Breast epithelium (tissue), 3 donors: ENCODE results near the gene RBFOX1.

Experiments used
- POLR2A ChIP-seq: fragments of 450-650 bp; IDR thresholded peaks from one replicate; pipeline ENCODE4 v1.6.1; 2016; ENCODE audit warnings: antibody characterized with exemption, mild to moderate bottlenecking, moderate library complexity
- TF ChIP-seq, protein P1 (sequence below), 3 donors: fragments of 450-650 bp; IDR thresholded peaks; one replicate each; pipeline ENCODE4 v1.5.1; 2016 to 2017; ENCODE audit warnings: antibody characterized with exemption in 3 of 3, mild to moderate bottlenecking in 3 of 3, moderate library complexity in 3 of 3

DNA sequence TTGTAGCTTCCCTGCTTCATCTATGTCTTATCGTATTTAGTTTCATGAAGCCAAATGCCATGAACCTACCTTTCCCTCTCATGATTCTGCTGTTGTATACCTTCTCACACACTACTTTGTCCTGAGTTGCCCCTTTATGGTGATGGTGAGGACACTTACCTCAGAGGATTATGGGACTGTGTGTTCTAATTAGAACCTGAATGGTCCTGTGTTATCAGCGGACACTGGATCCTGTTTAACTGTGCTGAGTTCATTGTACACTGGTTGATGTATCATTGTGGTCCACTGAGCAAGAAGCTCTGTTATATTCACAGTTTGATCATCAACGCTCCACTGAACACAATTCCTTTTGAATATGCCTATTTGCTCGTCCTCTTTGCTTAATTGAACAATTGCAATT lies 343.0 kb downstream of the RBFOX1 start:
- TF ChIP-seq POLR2A = no peak
- TF ChIP-seq, protein P1, sequence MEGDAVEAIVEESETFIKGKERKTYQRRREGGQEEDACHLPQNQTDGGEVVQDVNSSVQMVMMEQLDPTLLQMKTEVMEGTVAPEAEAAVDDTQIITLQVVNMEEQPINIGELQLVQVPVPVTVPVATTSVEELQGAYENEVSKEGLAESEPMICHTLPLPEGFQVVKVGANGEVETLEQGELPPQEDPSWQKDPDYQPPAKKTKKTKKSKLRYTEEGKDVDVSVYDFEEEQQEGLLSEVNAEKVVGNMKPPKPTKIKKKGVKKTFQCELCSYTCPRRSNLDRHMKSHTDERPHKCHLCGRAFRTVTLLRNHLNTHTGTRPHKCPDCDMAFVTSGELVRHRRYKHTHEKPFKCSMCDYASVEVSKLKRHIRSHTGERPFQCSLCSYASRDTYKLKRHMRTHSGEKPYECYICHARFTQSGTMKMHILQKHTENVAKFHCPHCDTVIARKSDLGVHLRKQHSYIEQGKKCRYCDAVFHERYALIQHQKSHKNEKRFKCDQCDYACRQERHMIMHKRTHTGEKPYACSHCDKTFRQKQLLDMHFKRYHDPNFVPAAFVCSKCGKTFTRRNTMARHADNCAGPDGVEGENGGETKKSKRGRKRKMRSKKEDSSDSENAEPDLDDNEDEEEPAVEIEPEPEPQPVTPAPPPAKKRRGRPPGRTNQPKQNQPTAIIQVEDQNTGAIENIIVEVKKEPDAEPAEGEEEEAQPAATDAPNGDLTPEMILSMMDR (IDR thresholded peaks at IDR 0.05) = no peak
